Stomach (tissue), 9 donors: Measurements from ENCODE around the gene DNMT3B. TPM values are rescaled to one million over a fixed set of nuclear protein-coding genes. Genes with fewer than 3 reads are reported as not detected.

Source experiments
- DNase-seq, 2 donors: peaks; one replicate each; pipeline versions ENCODE4 v3.0.0 to v3.0.0-alpha.2; 2013 to 2019
- H3K27ac ChIP-seq, 5 donors: fragments of 200-600 bp in 4 of 5; sonication (generic) in 4 of 5; one replicate each; pipeline ENCODE4 v1.5.1; 2013 to 2019; ENCODE audit warnings: mild to moderate bottlenecking in 1 of 5, moderate library complexity in 1 of 5
- H3K27me3 ChIP-seq, 3 donors: fragments of 200-600 bp; sonication (generic); one replicate each; pipeline ENCODE4 v1.5.1; 2017 to 2019; ENCODE audit warnings: mixed run types in 1 of 3
- H3K36me3 ChIP-seq, 4 donors: fragments of 200-600 bp; sonication (generic); 1 replicate in 3 of 4; 2 replicates in 1 of 4; pipeline ENCODE4 v1.5.1; 2016 to 2019
- H3K4me1 ChIP-seq, 4 donors: fragments of 200-600 bp; sonication (generic); one replicate each; pipeline ENCODE4 v1.5.1; 2016 to 2019
- H3K4me3 ChIP-seq, 4 donors: fragments of 200-600 bp; sonication (generic) in 3 of 4; one replicate each; pipeline ENCODE4 v1.5.1; 2016 to 2019; ENCODE audit warnings: mild to moderate bottlenecking in 1 of 4
- H3K9me3 ChIP-seq, 4 donors: fragments of 200-600 bp; sonication (generic); one replicate each; pipeline ENCODE4 v1.5.1; 2016 to 2019
- CTCF ChIP-seq, 7 experiments: fragments of 450-650 bp in 4 of 7; fragments of 200-600 bp in 3 of 7; sonication (generic) in 3 of 7; IDR thresholded peaks; one replicate each; pipeline ENCODE4 v1.5.1; 2016 to 2019; ENCODE audit warnings: antibody characterized with exemption in 7 of 7, control low read depth in 2 of 7, mild to moderate bottlenecking in 1 of 7
- EP300 ChIP-seq: sonication (generic); formaldehyde crosslinking; IDR thresholded peaks from one replicate; pipeline ENCODE4 v1.6.1; 2017; ENCODE audit warnings: antibody characterized with exemption
- POLR2A ChIP-seq, 4 donors: fragments of 450-650 bp; IDR thresholded peaks; one replicate each; pipeline ENCODE4 v1.6.1; 2016; ENCODE audit warnings: antibody characterized with exemption in 4 of 4, control low read depth in 2 of 4, mild to moderate bottlenecking in 1 of 4, moderate library complexity in 1 of 4
- POLR2AphosphoS5 ChIP-seq, 3 donors: sonication (generic); formaldehyde crosslinking; IDR thresholded peaks; one replicate each; pipeline ENCODE4 v1.6.1; 2016; ENCODE audit warnings: antibody characterized with exemption in 3 of 3
- whole genome bisulfite sequencing, 5 donors: extraction: QIAGEN DNeasy Blood & Tissue Kit in 3 of 5; methylation state at CpG; one replicate each; pipeline versions ENCODE4 v1.1.5 to v1.1.7; 2013 to 2018; 5-methylcytosine and 5-hydroxymethylcytosine counted together
- intact Hi-C: fragments of 100-400 bp; cut with DNase I; formaldehyde crosslinking; loops from one replicate; pipeline ENCODE4 v1.15.1; 2023; ENCODE audit warnings: low total_unique reads
- polyA plus RNA-seq, 3 donors: library from polyadenylated mRNA; stranded (reverse); fragments of 200-250 nt; gene quantifications; one replicate each; pipeline ENCODE4 v1.2.3, GENCODE V29; 2013
- total RNA-seq, 5 donors: library from RNA; depleted of rRNA; stranded (reverse); fragments of >200 nt; gene quantifications; one replicate each; pipeline versions ENCODE4 v1.1.0 to v1.2.3, GENCODE V29; 2014 to 2016
- donor health status: healthy with polysubstance abuse.
- donor health status: Bipolar disorder and iron deficiency.
- donor health status: healthy.

Gene DNMT3B
- total and polyA plus RNA-seq, 8 donors = 0.31 to 17.0 (median 0.87) TPM; not detected in 2

- Histone ChIP-seq H3K36me3 (no peaks in the 10 kb centered on the region), H3K4me3 (no peak overlapping the region), H3K9me3 (no peaks in the 10 kb centered on the region), H3K27me3 (no peaks in the 10 kb centered on the region), H3K27ac (no peak overlapping the region), H3K4me1 (no peaks in the 10 kb centered on the region)
- 51 to 64% (median 58%) methylated on average over 10 of the region's 10 CpGs for WGBS, 5 donors
- no peak for DNase-seq
- intact Hi-C loops = no loop called here
- TF ChIP-seq CTCF (IDR thresholded peaks at IDR 0.05) (no peak), POLR2AphosphoS5 (IDR thresholded peaks at IDR 0.05) (no peak), POLR2A (IDR thresholded peaks at IDR 0.05) (no peak), EP300 (no peak)
Measured at GRCh38 chr20:32752458-32753250, 9.5 kb upstream of the DNMT3B start.

- no peak overlapping the region for H3K27ac ChIP-seq
- H3K4me1 ChIP-seq = no peaks in the 10 kb centered on the region
- no peaks in the 10 kb centered on the region for H3K36me3 ChIP-seq
- no peak for DNase-seq
- 82 to 89% (median 87%) methylated on average over 4 of the region's 4 CpGs for WGBS, 5 donors
- TF ChIP-seq POLR2AphosphoS5 (IDR thresholded peaks at IDR 0.05) = no peak
- no peak for TF ChIP-seq CTCF (IDR thresholded peaks at IDR 0.05)
- no peak for TF ChIP-seq EP300
- no peak for TF ChIP-seq POLR2A (IDR thresholded peaks at IDR 0.05)
- H3K27me3 ChIP-seq = no peaks in the 10 kb centered on the region
- no peaks in the 10 kb centered on the region for H3K9me3 ChIP-seq
- intact Hi-C loops = no loop called here
- no peak overlapping the region for H3K4me3 ChIP-seq
Measured at GRCh38 chr20:32753731-32754130, 8.5 kb upstream of the DNMT3B start.

GRCh38 chr20:32756156-32756555 is 6.0 kb upstream of the DNMT3B start:
- no peak for TF ChIP-seq POLR2AphosphoS5 (IDR thresholded peaks at IDR 0.05)
- no peak for TF ChIP-seq CTCF (IDR thresholded peaks at IDR 0.05)
- TF ChIP-seq EP300 = no peak
- TF ChIP-seq POLR2A (IDR thresholded peaks at IDR 0.05) = no peak
- WGBS, 5 donors = 54 to 69% (median 60%) methylated on average over 5 of the region's 5 CpGs
- intact Hi-C loops = no loop called here

GRCh38 chr20:32761417-32761830 is 761 bp upstream of the DNMT3B start:
- TF ChIP-seq POLR2AphosphoS5 (IDR thresholded peaks at IDR 0.05) = no peak
- TF ChIP-seq POLR2A (IDR thresholded peaks at IDR 0.05) = no peak
- TF ChIP-seq CTCF (IDR thresholded peaks at IDR 0.05) = no peak
- TF ChIP-seq EP300 = no peak
- Histone ChIP-seq H3K27ac (no peak overlapping the region), H3K36me3 (no peaks in the 10 kb centered on the region), H3K27me3 (no peaks in the 10 kb centered on the region), H3K4me1 (peaks cover 12 to 22% (median 20%) of the 10 kb centered on the region in 4 donors), H3K4me3 (peak overlapping the region; percentile 77 to 91 (median 83)), H3K9me3 (no peaks in the 10 kb centered on the region)
- intact Hi-C loops = no loop called here
- WGBS, 5 donors = 22 to 36% (median 27%) methylated on average over 5 to 6 of the region's 6 CpGs
- no peak for DNase-seq

More at GRCh38 chr20:32756156-32756555, 6.0 kb upstream of the DNMT3B start:
- H3K4me1 ChIP-seq = peaks cover 0 to under 1% (median 0%) of the 10 kb centered on the region in 4 donors
- no peak overlapping the region for H3K27ac ChIP-seq
- no peaks in the 10 kb centered on the region for H3K27me3 ChIP-seq
- no peak for DNase-seq
- H3K36me3 ChIP-seq = no peaks in the 10 kb centered on the region
- H3K4me3 ChIP-seq = no peak overlapping the region
- H3K9me3 ChIP-seq = no peaks in the 10 kb centered on the region
